Peyer's patch (tissue), 4 donors: ENCODE results near the gene PITHD1. TPM values are rescaled to one million over a fixed set of nuclear protein-coding genes. Genes with fewer than 3 reads are reported as not detected.

Experiments used
- DNase-seq, 3 donors: peaks; one replicate each; pipeline ENCODE4 v3.0.0-alpha.2; 2017 to 2019
- H3K27ac ChIP-seq, 4 donors: fragments of 200-600 bp; sonication (generic); one replicate each; pipeline ENCODE4 v1.5.1; 2016 to 2019
- H3K27me3 ChIP-seq, 2 donors: fragments of 200-600 bp; sonication (generic); one replicate each; pipeline ENCODE4 v1.5.1; 2019
- H3K36me3 ChIP-seq, 3 donors: fragments of 200-600 bp; sonication (generic); one replicate each; pipeline ENCODE4 v1.5.1; 2016 to 2019
- H3K4me1 ChIP-seq, 4 donors: fragments of 200-600 bp; sonication (generic); one replicate each; pipeline ENCODE4 v1.5.1; 2016 to 2019
- H3K4me3 ChIP-seq, 4 donors: fragments of 200-600 bp; sonication (generic); 1 replicate in 3 of 4; 2 replicates in 1 of 4; pipeline ENCODE4 v1.5.1; 2016 to 2019; ENCODE audit warnings: mild to moderate bottlenecking in 1 of 4
- H3K9me3 ChIP-seq, 4 donors: fragments of 200-600 bp; sonication (generic); one replicate each; pipeline ENCODE4 v1.5.1; 2016 to 2019; ENCODE audit warnings: mild to moderate bottlenecking in 1 of 4
- CTCF ChIP-seq, 6 experiments: fragments of 450-650 bp in 4 of 6; fragments of 200-600 bp in 2 of 6; sonication (generic) in 1 of 6; IDR thresholded peaks; one replicate each; pipeline ENCODE4 v1.5.1; 2017 to 2019; ENCODE audit warnings: antibody characterized with exemption in 6 of 6, mild to moderate bottlenecking in 3 of 6, moderate library complexity in 1 of 6
- POLR2A ChIP-seq, 2 donors: fragments of 450-650 bp; IDR thresholded peaks; one replicate each; pipeline ENCODE4 v1.5.1; 2017; ENCODE audit warnings: antibody characterized with exemption in 2 of 2, mild to moderate bottlenecking in 2 of 2, moderate library complexity in 2 of 2
- total RNA-seq, 4 donors: library from RNA; depleted of rRNA; stranded (reverse); fragments of >200 nt; gene quantifications; one replicate each; pipeline ENCODE4 v1.1.0, GENCODE V29; 2016

Gene PITHD1
- total RNA-seq, 4 donors from 2014 or later, result 19.4 to 47.0 (median 30.1) TPM

- H3K36me3 ChIP-seq, result peaks cover 0 to 14% (median 0%) of the 10 kb centered on the region in 3 donors
- H3K4me1 ChIP-seq, result peaks cover 0 to 4% (median 0%) of the 10 kb centered on the region in 4 donors
- H3K27ac ChIP-seq, result no peak overlapping the region
- H3K27me3 ChIP-seq, result no peaks in the 10 kb centered on the region
- no peak overlapping the region for H3K4me3 ChIP-seq
- DNase-seq, result no peak
- TF ChIP-seq CTCF (IDR thresholded peaks at IDR 0.05), result no peak
- no peak for TF ChIP-seq POLR2A (IDR thresholded peaks at IDR 0.05)
- H3K9me3 ChIP-seq, result no peaks in the 10 kb centered on the region
Observed at GRCh38 chr1:23768733-23769132, 9.5 kb upstream of the PITHD1 start.

DNA sequence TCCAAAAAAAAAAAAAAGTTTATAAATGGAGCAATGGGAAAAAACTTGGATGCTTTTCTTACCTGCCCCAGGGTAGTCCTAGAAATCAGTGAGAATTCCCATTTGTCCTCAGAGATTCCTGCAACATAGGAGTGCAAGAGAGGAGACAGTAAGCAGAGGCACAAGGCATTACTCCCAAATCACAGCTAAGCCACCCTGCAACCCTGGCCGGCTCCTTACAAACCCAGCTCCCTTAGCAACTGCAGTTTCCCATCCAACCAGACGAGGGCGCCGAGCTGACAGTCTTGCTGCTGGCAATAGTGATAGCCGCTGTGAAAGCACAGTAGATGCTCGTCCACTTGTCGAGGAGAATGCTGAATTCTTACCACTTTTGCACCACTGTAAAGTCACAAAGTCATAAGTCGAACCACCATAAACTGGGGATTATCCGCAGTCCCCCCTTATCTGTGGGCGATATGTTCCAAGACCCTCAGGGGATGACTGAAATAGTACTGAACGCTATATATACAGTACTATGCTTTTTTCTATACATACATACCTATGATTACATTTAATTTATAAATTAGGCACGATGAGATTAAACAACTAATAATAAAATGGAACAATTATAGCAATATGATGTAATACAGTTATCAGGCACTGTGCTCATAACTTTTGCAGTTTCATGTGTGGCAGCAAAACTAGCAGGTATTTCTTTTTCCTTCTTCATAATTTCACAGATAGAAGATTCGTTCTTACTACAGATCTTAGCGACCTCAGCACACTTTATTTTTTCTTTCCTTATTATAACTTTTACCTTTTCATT is 6.0 kb upstream of the PITHD1 start:
- peak; percentile 89 to 96 (median 91) for DNase-seq
- H3K27me3 ChIP-seq, result no peaks in the 10 kb centered on the region
- H3K4me1 ChIP-seq, result peaks cover 0 to 15% (median 0%) of the 10 kb centered on the region in 4 donors
- H3K9me3 ChIP-seq, result no peaks in the 10 kb centered on the region
- H3K36me3 ChIP-seq, result peaks cover 0 to 4% (median 0%) of the 10 kb centered on the region in 3 donors
- TF ChIP-seq CTCF (IDR thresholded peaks at IDR 0.05) (peak; percentile 80 to 92 (median 86)), POLR2A (IDR thresholded peaks at IDR 0.05) (no peak)
- H3K27ac ChIP-seq, result no peak overlapping the region
- H3K4me3 ChIP-seq, result no peak overlapping the region

- H3K27ac ChIP-seq, result no peak overlapping the region
- no peaks in the 10 kb centered on the region for H3K9me3 ChIP-seq
- DNase-seq, result no peak
- H3K27me3 ChIP-seq, result no peaks in the 10 kb centered on the region
- H3K4me1 ChIP-seq, result peaks cover 0 to 19% (median 0%) of the 10 kb centered on the region in 4 donors
- TF ChIP-seq CTCF (IDR thresholded peaks at IDR 0.05) (no peak), POLR2A (IDR thresholded peaks at IDR 0.05) (no peak)
- H3K4me3 ChIP-seq, result no peak overlapping the region
- peaks cover 0 to 4% (median 0%) of the 10 kb centered on the region in 3 donors for H3K36me3 ChIP-seq
Observed at GRCh38 chr1:23772854-23773242, 5.4 kb upstream of the PITHD1 start.

DNA sequence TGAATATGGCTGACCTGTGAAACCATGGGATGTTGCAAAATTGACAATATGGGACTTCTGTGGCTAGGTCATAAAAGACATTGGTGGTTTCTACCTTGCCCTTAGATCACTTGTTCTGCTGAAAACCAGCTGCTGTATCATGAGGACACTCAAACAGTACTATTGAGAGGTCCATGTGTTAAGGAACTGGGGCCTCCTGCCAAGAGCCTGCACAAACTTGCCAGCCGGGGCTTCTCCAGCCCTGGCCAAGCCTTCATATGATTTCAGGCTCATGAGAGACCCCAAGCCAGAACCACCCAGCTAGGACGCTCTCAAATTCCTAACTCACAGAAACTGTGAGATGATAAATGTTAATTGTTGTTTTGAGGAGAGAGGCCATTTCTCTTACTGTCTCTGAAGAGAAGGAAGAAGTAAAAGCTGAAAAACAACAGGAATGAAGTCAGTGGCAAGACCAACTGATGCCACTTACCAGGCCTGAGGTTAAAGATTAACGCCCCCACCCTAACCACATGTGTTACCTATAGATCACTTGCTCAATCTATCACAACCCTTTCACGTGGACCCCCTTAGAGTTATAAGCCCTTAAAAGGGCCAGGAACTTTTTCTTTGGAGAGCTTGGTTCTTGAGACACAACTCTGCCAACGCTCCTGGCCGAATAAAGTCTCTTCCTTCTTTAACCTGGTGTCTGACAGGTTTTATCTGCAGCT is 3.9 kb upstream of the PITHD1 start:
- no peak for DNase-seq
- no peak overlapping the region for H3K4me3 ChIP-seq
- no peaks in the 10 kb centered on the region for H3K36me3 ChIP-seq
- H3K9me3 ChIP-seq, result no peaks in the 10 kb centered on the region
- TF ChIP-seq CTCF (IDR thresholded peaks at IDR 0.05) (no peak), POLR2A (IDR thresholded peaks at IDR 0.05) (no peak)
- H3K4me1 ChIP-seq, result peaks cover 0 to 25% (median 0%) of the 10 kb centered on the region in 4 donors
- H3K27ac ChIP-seq, result no peak overlapping the region
- H3K27me3 ChIP-seq, result no peaks in the 10 kb centered on the region

DNA sequence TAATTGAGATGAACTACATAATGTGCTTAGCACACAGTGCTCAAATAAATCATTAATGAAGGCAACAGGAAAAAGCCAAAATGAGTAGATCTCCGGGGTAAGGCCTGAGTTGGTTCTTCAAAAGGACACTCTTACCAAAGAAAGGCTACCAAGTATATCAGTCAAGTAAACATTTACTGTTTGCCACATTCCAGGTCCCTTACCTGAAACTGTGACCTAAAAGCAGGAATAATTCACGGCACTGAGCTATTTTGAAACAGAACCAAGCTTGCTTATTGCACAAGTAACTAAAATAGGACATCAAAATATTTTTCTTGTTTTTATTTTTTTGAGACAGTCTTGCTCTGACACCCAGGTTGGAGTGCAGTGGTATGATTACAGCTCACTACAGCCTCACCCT is 2.0 kb upstream of the PITHD1 start:
- H3K9me3 ChIP-seq, result no peaks in the 10 kb centered on the region
- no peaks in the 10 kb centered on the region for H3K27me3 ChIP-seq
- peaks cover 0 to 36% (median 2%) of the 10 kb centered on the region in 4 donors for H3K4me1 ChIP-seq
- TF ChIP-seq CTCF (IDR thresholded peaks at IDR 0.05) (no peak), POLR2A (IDR thresholded peaks at IDR 0.05) (no peak)
- DNase-seq, result no peak
- H3K27ac ChIP-seq, result no peak overlapping the region
- peaks cover 0 to 13% (median 0%) of the 10 kb centered on the region in 3 donors for H3K36me3 ChIP-seq
- no peak overlapping the region for H3K4me3 ChIP-seq
